Adrenal gland (tissue), 12 donors: ENCODE results near the gene STK39. TPM values are rescaled to one million over a fixed set of nuclear protein-coding genes. Genes with fewer than 3 reads are reported as not detected.

ENCODE experiments used
- DNase-seq, 7 donors: peaks; one replicate each; pipeline ENCODE4 v3.0.0-alpha.2; 2019 to 2020
- H3K27ac ChIP-seq, 5 donors: fragments of 200-600 bp; sonication (generic) in 4 of 5; 1 replicate in 3 of 5; 2 replicates in 2 of 5; pipeline versions ENCODE4 v1.5.1 to v1.8.0; 2016 to 2020; ENCODE audit warnings: mild to moderate bottlenecking in 1 of 5
- H3K27me3 ChIP-seq: fragments of 200-600 bp; 2 replicates; pipeline ENCODE4 v1.8.0; 2021
- H3K36me3 ChIP-seq, 2 donors: fragments of 200-600 bp; replicated peaks in 1 of 2; 1 replicate in 1 of 2; 2 replicates in 1 of 2; pipeline versions ENCODE4 v1.5.1 to v1.8.0; 2018 to 2022
- H3K4me1 ChIP-seq, 2 donors: fragments of 200-600 bp; replicated peaks in 1 of 2; 1 replicate in 1 of 2; 2 replicates in 1 of 2; pipeline versions ENCODE4 v1.5.1 to v1.8.0; 2018 to 2021
- H3K4me3 ChIP-seq, 4 donors: fragments of 200-600 bp; sonication (generic) in 3 of 4; one replicate each; pipeline ENCODE4 v1.5.1; 2016 to 2018
- H3K9me3 ChIP-seq, 3 donors: fragments of 200-600 bp; sonication (generic) in 1 of 3; replicated peaks in 1 of 3; 1 replicate in 2 of 3; 2 replicates in 1 of 3; pipeline versions ENCODE4 v1.5.1 to v1.8.0; 2016 to 2021
- POLR2A ChIP-seq, 2 donors: fragments of 450-650 bp; IDR thresholded peaks; one replicate each; pipeline ENCODE4 v1.6.1; 2017; ENCODE audit warnings: antibody characterized with exemption in 2 of 2, mild to moderate bottlenecking in 2 of 2, moderate library complexity in 1 of 2
- WGBS, 4 donors: extraction: QIAGEN DNeasy Blood & Tissue Kit in 2 of 4; methylation state at CpG; one replicate each; pipeline versions ENCODE4 v1.1.5 to v1.1.7; 2013 to 2017; 5-methylcytosine and 5-hydroxymethylcytosine counted together
- intact Hi-C, 2 donors: fragments of 100-400 bp; cut with DNase I; formaldehyde crosslinking; loops; one replicate each; pipeline versions ENCODE4 v1.14.1 to v1.15.0; 2022 to 2023
- polyA plus RNA-seq, 3 donors: library from polyadenylated mRNA; stranded (reverse); fragments of 200-250 nt in 2 of 3; fragments of 350-450 nt in 1 of 3; fragmentation: Illumina TruSeq in 1 of 3; extraction: RNeasy Lipid Tissue Mini Kit (QIAGEN cat#74804) in 1 of 3; gene quantifications; one replicate each; pipeline ENCODE4 v1.2.3, GENCODE V29; 2013 to 2014
- total RNA-seq, 9 donors: library from RNA; depleted of rRNA in 4 of 9; stranded (reverse); fragments of >200 nt in 4 of 9; fragments of 120-200 nt in 1 of 9; fragmentation: NEBNext Ultra II Directional in 1 of 9; extraction: Animal tissue kit (Norgen Biotek cat#: 25700) in 1 of 9; gene quantifications; one replicate each; pipeline versions ENCODE4 v1.1.0 to v1.2.4, GENCODE V29; 2013 to 2023
- TF ChIP-seq, protein P1 (sequence below), 6 experiments: fragments of 450-650 bp in 4 of 6; fragments of 200-600 bp in 2 of 6; sonication (generic) in 1 of 6; IDR thresholded peaks; 1 replicate in 5 of 6; 2 replicates in 1 of 6; pipeline versions ENCODE4 v1.5.1 to v1.8.0; 2016 to 2021; ENCODE audit warnings: antibody characterized with exemption in 6 of 6, mild to moderate bottlenecking in 2 of 6, moderate library complexity in 1 of 6
- donor health status: healthy with polysubstance abuse.
- donor health status: Bipolar disorder and iron deficiency.
- donor health status: DM: yes; HTN: yes; CAD: no.
- donor health status: DM: no; HTN: no; CAD: no.
- donor health status: DM: no; HTN: no; CAD: no.
- donor health status: DM: yes; HTN: yes; CAD: no.

Gene STK39
- total and polyA plus RNA-seq, 12 donors, result 2.4 to 11.1 (median 5.8) TPM

DNA sequence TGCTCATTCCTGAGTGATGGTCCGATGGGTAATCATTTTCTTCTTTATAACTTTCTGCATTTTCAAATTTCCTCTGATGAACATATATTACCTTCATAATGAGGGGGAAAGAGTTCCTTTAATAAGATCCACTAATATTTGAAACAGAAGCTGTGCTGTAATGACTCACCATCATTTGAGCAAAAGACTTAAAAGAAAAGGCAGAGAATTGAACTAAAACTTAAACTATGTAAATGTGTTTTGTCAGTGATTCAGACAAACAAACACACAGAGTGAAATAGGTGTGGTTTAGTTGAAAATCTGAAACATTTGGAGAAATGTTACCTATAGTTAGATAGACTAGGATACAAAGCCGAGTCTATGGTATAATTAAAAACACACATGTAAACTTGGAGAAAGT is 209.6 kb downstream of the STK39 start:
- no peaks in the 10 kb centered on the region for H3K9me3 ChIP-seq
- WGBS, 4 donors, result 92 to 97% (median 96%) methylated on average over 2 of the region's 2 CpGs
- H3K27me3 ChIP-seq, result no peaks in the 10 kb centered on the region
- no peaks in the 10 kb centered on the region for H3K4me1 ChIP-seq
- no peak overlapping the region for H3K4me3 ChIP-seq
- intact Hi-C loops, result no loop called here
- no peak for TF ChIP-seq POLR2A (IDR thresholded peaks at IDR 0.05)
- TF ChIP-seq, protein P1, sequence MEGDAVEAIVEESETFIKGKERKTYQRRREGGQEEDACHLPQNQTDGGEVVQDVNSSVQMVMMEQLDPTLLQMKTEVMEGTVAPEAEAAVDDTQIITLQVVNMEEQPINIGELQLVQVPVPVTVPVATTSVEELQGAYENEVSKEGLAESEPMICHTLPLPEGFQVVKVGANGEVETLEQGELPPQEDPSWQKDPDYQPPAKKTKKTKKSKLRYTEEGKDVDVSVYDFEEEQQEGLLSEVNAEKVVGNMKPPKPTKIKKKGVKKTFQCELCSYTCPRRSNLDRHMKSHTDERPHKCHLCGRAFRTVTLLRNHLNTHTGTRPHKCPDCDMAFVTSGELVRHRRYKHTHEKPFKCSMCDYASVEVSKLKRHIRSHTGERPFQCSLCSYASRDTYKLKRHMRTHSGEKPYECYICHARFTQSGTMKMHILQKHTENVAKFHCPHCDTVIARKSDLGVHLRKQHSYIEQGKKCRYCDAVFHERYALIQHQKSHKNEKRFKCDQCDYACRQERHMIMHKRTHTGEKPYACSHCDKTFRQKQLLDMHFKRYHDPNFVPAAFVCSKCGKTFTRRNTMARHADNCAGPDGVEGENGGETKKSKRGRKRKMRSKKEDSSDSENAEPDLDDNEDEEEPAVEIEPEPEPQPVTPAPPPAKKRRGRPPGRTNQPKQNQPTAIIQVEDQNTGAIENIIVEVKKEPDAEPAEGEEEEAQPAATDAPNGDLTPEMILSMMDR (IDR thresholded peaks at IDR 0.05), result no peak
- no peak overlapping the region for H3K27ac ChIP-seq
- H3K36me3 ChIP-seq, result no peaks in the 10 kb centered on the region
- no peak for DNase-seq

- intact Hi-C loops, result no loop called here
- H3K9me3 ChIP-seq, result no peaks in the 10 kb centered on the region
- no peak overlapping the region for H3K4me3 ChIP-seq
- no peaks in the 10 kb centered on the region for H3K36me3 ChIP-seq
- no peaks in the 10 kb centered on the region for H3K27me3 ChIP-seq
- no peak for TF ChIP-seq POLR2A (IDR thresholded peaks at IDR 0.05)
- TF ChIP-seq, protein P1 (IDR thresholded peaks at IDR 0.05), result no peak
- DNase-seq, result no peak
- WGBS, 4 donors, result 93 to 96% (median 94%) methylated on average over 5 of the region's 5 CpGs
- no peaks in the 10 kb centered on the region for H3K4me1 ChIP-seq
- H3K27ac ChIP-seq, result no peak overlapping the region
These were observed 211.9 kb downstream of the STK39 start for GRCh38 chr2:168035458-168035857.

GRCh38 chr2:168034616-168035015 is 212.8 kb downstream of the STK39 start:
- Histone ChIP-seq H3K27me3 (no peaks in the 10 kb centered on the region), H3K9me3 (no peaks in the 10 kb centered on the region), H3K4me3 (no peak overlapping the region), H3K27ac (no peak overlapping the region), H3K4me1 (no peaks in the 10 kb centered on the region), H3K36me3 (no peaks in the 10 kb centered on the region)
- WGBS, 4 donors, result 92 to 97% (median 96%) methylated on average over 5 of the region's 5 CpGs
- intact Hi-C loops, result no loop called here
- TF ChIP-seq POLR2A (IDR thresholded peaks at IDR 0.05), result no peak
- TF ChIP-seq, protein P1 (IDR thresholded peaks at IDR 0.05), result no peak
- no peak for DNase-seq

GRCh38 chr2:168033966-168034365 is 213.4 kb downstream of the STK39 start:
- no peak overlapping the region for H3K27ac ChIP-seq
- WGBS, 4 donors, result 80 to 100% (median 98%) methylated on average over 1 of the region's 1 CpG
- no peak overlapping the region for H3K4me3 ChIP-seq
- H3K27me3 ChIP-seq, result no peaks in the 10 kb centered on the region
- intact Hi-C loops, result no loop called here
- H3K9me3 ChIP-seq, result no peaks in the 10 kb centered on the region
- no peaks in the 10 kb centered on the region for H3K4me1 ChIP-seq
- TF ChIP-seq, protein P1 (IDR thresholded peaks at IDR 0.05), result no peak
- no peak for TF ChIP-seq POLR2A (IDR thresholded peaks at IDR 0.05)
- DNase-seq, result no peak
- H3K36me3 ChIP-seq, result no peaks in the 10 kb centered on the region
